HCT116 (cell line): ENCODE results near the gene KCTD1.

Experiments used
- ATF3 ChIP-seq: IDR thresholded peaks from 2 replicates; pipeline ENCODE4 v1.6.1; 2012
- CTCF ChIP-seq, 3 experiments: fragments of 200-600 bp in 1 of 3; sonication (generic) in 1 of 3; IDR thresholded peaks in 2 of 3; conservative IDR thresholded peaks in 1 of 3; 2 replicates each; pipeline ENCODE4 v1.5.1; 2012 to 2017; ENCODE audit warnings: low read depth in 2 of 3, low read length in 2 of 3, antibody characterized with exemption in 1 of 3, borderline replicate concordance in 1 of 3, control low read depth in 1 of 3, mild to moderate bottlenecking in 1 of 3, mixed read lengths in 1 of 3, mixed run types in 1 of 3, moderate library complexity in 1 of 3; ENCODE audit not compliant: insufficient read depth in 1 of 3
- ELF1 ChIP-seq: IDR thresholded peaks from 2 replicates; pipeline ENCODE4 v1.6.1; 2012; ENCODE audit warnings: low read depth, borderline replicate concordance
- EZH2 ChIP-seq: fragments of 200-600 bp; sonication (generic); IDR thresholded peaks from 2 replicates; pipeline ENCODE4 v1.6.1; 2017; ENCODE audit warnings: antibody characterized with exemption, mixed run types
- POLR2A ChIP-seq: IDR thresholded peaks from 2 replicates; pipeline ENCODE4 v1.7.0; 2011; ENCODE audit warnings: borderline replicate concordance; ENCODE audit not compliant: insufficient read depth, insufficient read length; ENCODE audit errors: extremely low read depth
- TCF7L2 ChIP-seq: IDR thresholded peaks from 2 replicates; pipeline ENCODE4 v1.7.0; 2011; ENCODE audit warnings: borderline replicate concordance, inconsistent platforms; ENCODE audit not compliant: insufficient read depth, insufficient read length; ENCODE audit errors: extremely low read depth
- YY1 ChIP-seq: IDR thresholded peaks from 2 replicates; pipeline ENCODE4 v1.6.1; 2011; ENCODE audit warnings: low read length, low read depth, moderate library complexity, mild to moderate bottlenecking; ENCODE audit not compliant: insufficient replicate concordance; ENCODE audit errors: extremely low read depth

- TF ChIP-seq CTCF (IDR thresholded peaks at IDR 0.05 in 2 of 3, conservative IDR thresholded peaks at IDR 0.05 in 1 of 3; ENCODE audit: borderline replicate concordance in 1 of 3, insufficient read depth in 1 of 3, low read depth in 2 of 3, low read length in 2 of 3) (no peak), POLR2A (no peak), YY1 (no peak), ATF3 (no peak), EZH2 (no peak), TCF7L2 (no peak), ELF1 (no peak)
These were observed 84.0 kb downstream of the KCTD1 start for GRCh38 chr18:26464128-26465011.
